Osteocyte (in vitro differentiated cells): Measurements from ENCODE around the gene CTTNBP2NL. TPM values are rescaled to one million over a fixed set of nuclear protein-coding genes. Genes with fewer than 3 reads are reported as not detected.
"Not testable (repeated sequence)": the region's sequence is repeated elsewhere in the genome, so short reads cannot be mapped to it uniquely, and the experiment has no call there.

Source experiments
- DNase-seq: peaks from one replicate; pipeline ENCODE4 v3.0.0; 2021; ENCODE audit warnings: mixed read lengths; ENCODE audit not compliant: unreplicated experiment; ENCODE audit errors: extremely low spot score
- H3K27ac Mint-ChIP-seq: one replicate; pipeline ENCODE4 v1.8.0; 2021; ENCODE audit warnings: mild to moderate bottlenecking, mixed read lengths; ENCODE audit not compliant: unreplicated experiment
- H3K27me3 Mint-ChIP-seq: one replicate; pipeline ENCODE4 v1.8.0; 2021; ENCODE audit warnings: mixed read lengths; ENCODE audit not compliant: unreplicated experiment
- H3K36me3 Mint-ChIP-seq: one replicate; pipeline ENCODE4 v1.8.0; 2021; ENCODE audit warnings: mixed read lengths; ENCODE audit not compliant: unreplicated experiment
- H3K4me1 Mint-ChIP-seq: one replicate; pipeline ENCODE4 v1.8.0; 2021; ENCODE audit warnings: mixed read lengths; ENCODE audit not compliant: unreplicated experiment
- H3K4me3 Mint-ChIP-seq: one replicate; pipeline ENCODE4 v1.8.0; 2021; ENCODE audit warnings: mild to moderate bottlenecking, moderate library complexity, mixed read lengths; ENCODE audit not compliant: unreplicated experiment
- H3K9me3 Mint-ChIP-seq: one replicate; pipeline ENCODE4 v1.8.0; 2021; ENCODE audit warnings: mixed read lengths; ENCODE audit not compliant: unreplicated experiment
- CTCF ChIP-seq: fragments of 200-600 bp; sonication (generic); IDR thresholded peaks from 2 replicates; pipeline ENCODE4 v1.5.0; 2021; ENCODE audit warnings: antibody characterized with exemption, mild to moderate bottlenecking, moderate library complexity
- total RNA-seq: library from RNA; stranded (reverse); gene quantifications from 2 replicates; pipeline ENCODE4 v1.2.1, GENCODE V29; 2021

The CTTNBP2NL gene
- total RNA-seq, 1 donor from 2014 or later = 50.6 TPM

- peak; percentile 97 for DNase-seq
- Mint-ChIP-seq H3K4me3 (peak overlapping the region; percentile 79), H3K27me3 (no peaks in the 10 kb centered on the region), H3K36me3 (peaks cover 2% of the 10 kb centered on the region), H3K4me1 (peaks cover 15% of the 10 kb centered on the region), H3K9me3 (no peaks in the 10 kb centered on the region), H3K27ac (peak overlapping the region; percentile 88)
- TF ChIP-seq CTCF = no peak
These were observed 70.2 kb downstream of the CTTNBP2NL start for GRCh38 chr1:112466078-112466660.

- H3K4me1 Mint-ChIP-seq = peaks cover 13% of the 10 kb centered on the region
- not testable (repeated sequence) for H3K36me3 Mint-ChIP-seq, H3K27ac Mint-ChIP-seq, DNase-seq, H3K4me3 Mint-ChIP-seq, H3K9me3 Mint-ChIP-seq, H3K27me3 Mint-ChIP-seq
These were observed 74.3 kb downstream of the CTTNBP2NL start for GRCh38 chr1:112470324-112470723.

- peaks cover 7% of the 10 kb centered on the region for H3K4me1 Mint-ChIP-seq
- no peak for TF ChIP-seq CTCF
- H3K4me3 Mint-ChIP-seq = no peak overlapping the region
- H3K27ac Mint-ChIP-seq = no peak overlapping the region
- no peak for DNase-seq
- no peaks in the 10 kb centered on the region for H3K36me3 Mint-ChIP-seq
- no peaks in the 10 kb centered on the region for H3K27me3 Mint-ChIP-seq
- H3K9me3 Mint-ChIP-seq = peaks cover 6% of the 10 kb centered on the region
These were observed 75.0 kb downstream of the CTTNBP2NL start for GRCh38 chr1:112470966-112471365.

GRCh38 chr1:112472142-112472541 is 76.1 kb downstream of the CTTNBP2NL start:
- TF ChIP-seq CTCF = no peak
- no peaks in the 10 kb centered on the region for H3K36me3 Mint-ChIP-seq
- peaks cover 10% of the 10 kb centered on the region for H3K9me3 Mint-ChIP-seq
- H3K4me3 Mint-ChIP-seq = no peak overlapping the region
- no peak for DNase-seq
- no peaks in the 10 kb centered on the region for H3K4me1 Mint-ChIP-seq
- H3K27ac Mint-ChIP-seq = no peak overlapping the region
- H3K27me3 Mint-ChIP-seq = no peaks in the 10 kb centered on the region

- H3K27me3 Mint-ChIP-seq = no peaks in the 10 kb centered on the region
These were observed 81.5 kb downstream of the CTTNBP2NL start for GRCh38 chr1:112477550-112477949.

More at GRCh38 chr1:112477550-112477949, 81.5 kb downstream of the CTTNBP2NL start:
- no peak for TF ChIP-seq CTCF
- Mint-ChIP-seq H3K4me1 (no peaks in the 10 kb centered on the region), H3K9me3 (peaks cover 26% of the 10 kb centered on the region), H3K36me3 (peaks cover 4% of the 10 kb centered on the region), H3K4me3 (no peak overlapping the region), H3K27ac (no peak overlapping the region)
- DNase-seq = no peak
